Endodermal cell (in vitro differentiated cells): ENCODE measurements around the gene ZFAND4. TPM values are rescaled to one million over a fixed set of nuclear protein-coding genes. Genes with fewer than 3 reads are reported as not detected.
"Not testable (repeated sequence)": the region's sequence is repeated elsewhere in the genome, so short reads cannot be mapped to it uniquely, and the experiment has no call there.

Source experiments
- DNase-seq: peaks from one replicate; pipeline ENCODE4 v3.0.0-alpha.2; 2017
- H3K27ac ChIP-seq: 2 replicates; pipeline ENCODE4 v1.5.1; 2013; ENCODE audit warnings: mild to moderate bottlenecking, low read depth, low read length, moderate library complexity
- H3K27me3 ChIP-seq: 2 replicates; pipeline ENCODE4 v1.6.1; 2013; ENCODE audit warnings: mild to moderate bottlenecking, low read length, moderate library complexity; ENCODE audit not compliant: insufficient read depth, control insufficient read depth, poor library complexity, severe bottlenecking
- H3K36me3 ChIP-seq: 2 replicates; pipeline ENCODE4 v1.7.0; 2013; ENCODE audit warnings: mild to moderate bottlenecking, low read length, moderate library complexity; ENCODE audit not compliant: control insufficient read depth, insufficient read depth
- H3K4me1 ChIP-seq: one replicate; pipeline ENCODE4 v1.7.0; 2013; ENCODE audit warnings: low read length; ENCODE audit not compliant: control insufficient read depth, insufficient read depth
- H3K4me3 ChIP-seq: 2 replicates; pipeline ENCODE4 v1.5.1; 2013; ENCODE audit warnings: mild to moderate bottlenecking, low read length, moderate library complexity
- H3K9ac ChIP-seq: 2 replicates; pipeline ENCODE4 v1.6.1; 2013; ENCODE audit warnings: mild to moderate bottlenecking, low read length, moderate library complexity; ENCODE audit not compliant: poor library complexity, severe bottlenecking; ENCODE audit errors: extremely low read depth
- H3K9me3 ChIP-seq: 2 replicates; pipeline ENCODE4 v1.6.1; 2013; ENCODE audit warnings: mild to moderate bottlenecking, low read length, moderate library complexity; ENCODE audit not compliant: control insufficient read depth
- H3K27ac Mint-ChIP-seq: 2 replicates; pipeline ENCODE4 v1.8.0; 2020; ENCODE audit warnings: mixed read lengths
- H3K27me3 Mint-ChIP-seq: 2 replicates; pipeline ENCODE4 v1.8.0; 2021; ENCODE audit warnings: mild to moderate bottlenecking, mixed read lengths; ENCODE audit not compliant: insufficient read depth
- H3K36me3 Mint-ChIP-seq: 2 replicates; pipeline ENCODE4 v1.8.0; 2020; ENCODE audit warnings: low read depth, mixed read lengths
- H3K4me1 Mint-ChIP-seq: 2 replicates; pipeline ENCODE4 v1.8.0; 2020; ENCODE audit warnings: mixed read lengths
- H3K4me3 Mint-ChIP-seq: 2 replicates; pipeline ENCODE4 v1.8.0; 2020; ENCODE audit warnings: mild to moderate bottlenecking, moderate library complexity, mixed read lengths
- H3K9me3 Mint-ChIP-seq: 2 replicates; pipeline ENCODE4 v1.8.0; 2020; ENCODE audit warnings: mild to moderate bottlenecking, mixed read lengths
- CTCF ChIP-seq: fragments of 200-600 bp; sonication (generic); conservative IDR thresholded peaks from 2 replicates; pipeline ENCODE4 v1.5.0; 2021; ENCODE audit warnings: antibody characterized with exemption, mild to moderate bottlenecking
- WGBS, 2 experiments: methylation state at CpG; one replicate each; pipeline versions ENCODE4 v1.1.5 to v1.1.7; 2013; ENCODE audit warnings: missing lambda C conversion rate in 2 of 2, mixed read lengths in 1 of 2; ENCODE audit not compliant: insufficient coverage in 1 of 2, insufficient read length in 1 of 2; 5-methylcytosine and 5-hydroxymethylcytosine counted together
- total RNA-seq, 2 donors: library from RNA; stranded (reverse); fragmentation: NEBNext Ultra II Directional in 1 of 2; extraction: Animal tissue kit (Norgen Biotek cat#: 25700) in 1 of 2; gene quantifications; 2 replicates in 1 of 2; 3 replicates in 1 of 2; pipeline ENCODE4 v1.2.1, GENCODE V29; 2021

Gene ZFAND4
- total RNA-seq, 2 donors from 2014 or later: 13.4 to 16.8 TPM

- no peak for DNase-seq
- Histone ChIP-seq H3K9ac (no peak overlapping the region), H3K4me3 (no peak overlapping the region), H3K4me1 (no peaks in the 10 kb centered on the region), H3K9me3 (peaks cover 16% of the 10 kb centered on the region), H3K27me3 (peaks cover 4% of the 10 kb centered on the region), H3K27ac (no peak overlapping the region), H3K36me3 (no peaks in the 10 kb centered on the region)
- Mint-ChIP-seq H3K27me3 (peaks cover 9% of the 10 kb centered on the region), H3K36me3 (peaks cover 5% of the 10 kb centered on the region), H3K4me3 (no peak overlapping the region), H3K27ac (no peak overlapping the region), H3K4me1 (peaks cover 3% of the 10 kb centered on the region), H3K9me3 (peaks cover 24% of the 10 kb centered on the region)
- TF ChIP-seq CTCF: no peak
- 96 to 100% methylated on average over 3 to 4 of the region's 4 CpGs for WGBS, 2 experiments
Measured at GRCh38 chr10:45602836-45603235, 69.7 kb downstream of the ZFAND4 start.

DNA sequence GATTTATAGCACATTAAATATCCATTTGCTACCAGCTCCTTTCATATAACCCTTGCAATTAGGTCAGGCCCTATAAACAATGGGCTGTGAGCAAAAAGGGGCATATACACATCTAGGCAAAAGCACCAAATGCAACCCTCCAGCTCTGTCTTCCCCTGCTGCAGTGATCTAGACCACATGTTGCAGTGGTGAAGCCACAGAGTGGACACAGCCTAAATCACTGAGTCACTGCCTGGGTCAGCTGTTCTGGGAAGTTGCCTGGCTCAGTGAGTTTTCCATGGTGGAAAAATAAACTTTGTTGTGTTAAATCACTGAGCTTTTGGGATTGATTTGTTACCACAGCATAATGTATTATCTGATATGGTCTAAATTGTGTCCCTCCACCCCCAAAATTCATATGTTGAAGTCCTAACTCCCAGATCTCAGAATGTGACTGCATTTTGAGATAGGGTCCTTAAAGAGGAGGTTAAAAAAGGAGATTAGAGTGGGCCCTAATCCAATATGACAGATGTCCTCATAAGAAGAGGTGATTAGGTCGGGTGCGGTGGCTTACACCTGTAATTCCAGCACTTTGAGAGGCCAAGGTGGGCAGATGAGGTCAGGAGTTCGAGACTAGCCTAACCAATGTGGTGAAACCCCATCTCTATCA lies 70.4 kb downstream of the ZFAND4 start:
- peaks cover 5% of the 10 kb centered on the region for H3K36me3 Mint-ChIP-seq
- H3K27me3 Mint-ChIP-seq: peaks cover 15% of the 10 kb centered on the region
- Histone ChIP-seq H3K36me3 (no peaks in the 10 kb centered on the region), H3K4me1 (no peaks in the 10 kb centered on the region), H3K9ac (no peak overlapping the region), H3K27ac (no peak overlapping the region), H3K4me3 (no peak overlapping the region), H3K27me3 (peaks cover 9% of the 10 kb centered on the region), H3K9me3 (peaks cover 16% of the 10 kb centered on the region)
- DNase-seq: no peak
- H3K9me3 Mint-ChIP-seq: peaks cover 24% of the 10 kb centered on the region
- no peak overlapping the region for H3K4me3 Mint-ChIP-seq
- TF ChIP-seq CTCF: no peak
- 92 to 98% methylated on average over 3 of the region's 3 CpGs for WGBS, 2 experiments
- H3K4me1 Mint-ChIP-seq: peaks cover 3% of the 10 kb centered on the region
- H3K27ac Mint-ChIP-seq: no peak overlapping the region

DNA sequence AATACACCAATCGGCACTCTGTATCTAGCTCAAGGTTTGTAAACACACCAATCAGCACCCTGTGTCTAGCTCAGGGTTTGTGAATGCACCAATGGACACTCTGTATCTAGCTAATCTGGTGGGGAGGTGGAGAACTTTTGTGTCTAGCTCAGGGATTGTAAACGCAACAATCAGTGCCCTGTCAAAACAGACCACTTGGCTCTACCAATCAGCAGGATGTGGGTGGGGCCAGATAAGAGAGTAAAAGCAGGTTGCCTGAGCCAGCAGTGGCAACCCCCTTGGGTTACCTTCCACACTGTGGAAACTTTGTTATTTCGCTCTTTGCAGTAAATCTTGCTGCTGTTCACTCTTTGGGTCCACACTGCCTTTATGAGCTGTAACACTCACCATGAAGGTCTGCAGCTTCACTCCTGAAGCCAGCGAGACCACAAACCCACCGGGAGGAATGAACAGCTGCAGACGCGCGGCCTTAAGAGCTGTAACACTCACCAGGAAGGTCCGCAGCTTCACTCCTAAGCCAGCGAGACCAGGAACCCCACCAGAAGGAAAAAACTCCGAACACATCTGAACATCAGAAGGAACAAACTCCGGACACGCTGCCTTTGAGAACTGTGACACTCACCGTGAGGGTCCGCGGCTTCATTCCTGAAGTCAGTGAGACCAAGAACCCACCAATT lies 71.2 kb downstream of the ZFAND4 start:
- H3K9ac ChIP-seq, H3K4me3 ChIP-seq, H3K27ac Mint-ChIP-seq, H3K27ac ChIP-seq, DNase-seq, H3K4me3 Mint-ChIP-seq, H3K36me3 ChIP-seq, H3K4me1 ChIP-seq, H3K36me3 Mint-ChIP-seq, H3K4me1 Mint-ChIP-seq: not testable (repeated sequence)
- Histone ChIP-seq H3K9me3 (peaks cover 16% of the 10 kb centered on the region), H3K27me3 (peaks cover 18% of the 10 kb centered on the region)
- peaks cover 23% of the 10 kb centered on the region for H3K27me3 Mint-ChIP-seq
- peaks cover 24% of the 10 kb centered on the region for H3K9me3 Mint-ChIP-seq
- WGBS, 2 experiments: 95 to 97% methylated on average over 14 to 15 of the region's 16 CpGs

DNA sequence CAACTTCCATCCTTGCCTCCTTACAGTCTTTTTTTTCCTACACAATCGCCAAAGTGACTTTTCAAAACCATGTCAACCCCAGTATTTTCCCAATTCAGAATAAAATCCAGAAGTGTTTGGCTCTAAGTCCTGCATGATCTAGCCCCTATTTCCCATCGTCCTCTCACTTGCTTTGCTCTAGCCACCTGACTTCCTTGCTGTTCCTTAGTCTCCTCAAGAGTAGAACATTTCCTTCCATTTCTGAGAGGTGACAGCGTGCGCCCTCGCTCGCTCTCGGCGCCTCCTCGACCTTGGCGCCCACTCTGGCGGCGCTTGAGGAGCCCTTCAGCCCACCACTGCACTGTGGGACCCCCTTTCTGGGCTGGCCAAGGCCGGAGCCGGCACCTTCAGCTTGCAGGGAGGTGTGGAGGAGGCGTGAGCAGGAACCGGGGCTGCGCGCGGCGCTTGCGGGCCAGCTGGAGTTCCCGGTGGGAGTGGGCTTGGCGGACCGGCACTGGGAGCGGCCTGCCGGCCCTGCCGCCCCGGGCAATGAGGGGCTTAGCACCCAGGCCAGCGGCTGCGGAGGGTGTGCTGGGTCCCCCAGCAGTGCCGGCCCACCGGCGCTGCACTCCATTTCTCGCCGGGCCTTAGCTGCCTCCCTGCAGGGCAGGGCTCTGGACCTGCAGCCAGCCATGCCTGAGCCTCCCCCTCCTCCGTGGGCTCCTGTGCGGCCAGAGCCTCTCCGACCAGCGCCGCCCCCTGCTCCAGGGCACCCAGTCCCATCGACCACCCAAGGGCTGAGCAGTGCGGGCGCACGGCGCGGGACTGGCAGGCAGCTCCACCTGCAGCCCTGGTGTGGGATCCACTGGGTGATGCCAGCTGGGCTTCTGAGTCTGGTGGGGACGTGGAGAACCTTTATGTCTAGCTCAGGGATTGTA lies 72.0 kb downstream of the ZFAND4 start:
- Mint-ChIP-seq H3K9me3 (peaks cover 24% of the 10 kb centered on the region), H3K27me3 (peaks cover 30% of the 10 kb centered on the region)
- not testable (repeated sequence) for H3K27ac Mint-ChIP-seq, H3K4me1 ChIP-seq, H3K27ac ChIP-seq, DNase-seq, H3K9ac ChIP-seq, H3K36me3 ChIP-seq, H3K4me1 Mint-ChIP-seq, H3K4me3 Mint-ChIP-seq, H3K36me3 Mint-ChIP-seq
- peaks cover 16% of the 10 kb centered on the region for H3K9me3 ChIP-seq
- 97 to 98% methylated on average over 20 to 46 of the region's 47 CpGs for WGBS, 2 experiments
- H3K27me3 ChIP-seq: peaks cover 26% of the 10 kb centered on the region
- peak overlapping the region; percentile 48 for H3K4me3 ChIP-seq
